Measurements from ENCODE around the gene CES3. TPM values are rescaled to one million over a fixed set of nuclear protein-coding genes. Genes with fewer than 3 reads are reported as not detected.

CES3 gene
- total RNA-seq, 1 donor from 2014 or later: 0.29 TPM

DNA sequence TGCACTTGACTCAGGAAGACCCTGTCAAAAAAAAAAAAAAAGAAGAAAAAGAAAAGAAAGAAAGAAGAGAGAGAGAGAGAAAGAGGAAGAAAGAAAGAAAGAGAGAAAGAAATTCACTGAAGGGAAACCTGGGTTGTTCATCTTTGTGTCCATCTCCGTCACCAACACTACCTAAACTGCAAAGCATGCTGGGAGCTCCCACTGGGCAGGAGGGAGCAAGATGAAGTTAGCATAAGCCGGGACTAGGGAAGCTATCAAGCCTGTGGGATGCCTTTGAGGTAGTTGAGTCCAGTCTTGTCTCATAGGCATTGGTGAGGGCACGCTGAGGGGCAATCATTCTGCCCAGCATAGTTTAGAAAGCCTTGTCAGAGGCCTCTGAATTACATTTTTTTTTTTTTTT lies 60.3 kb downstream of the CES3 start:
- Mint-ChIP-seq H3K27me3 (no peaks in the 10 kb centered on the region), H3K4me1 (no peaks in the 10 kb centered on the region), H3K9me3 (no peaks in the 10 kb centered on the region), H3K27ac (no peak overlapping the region), H3K36me3 (ENCODE audit: low read depth) (no peaks in the 10 kb centered on the region), H3K4me3 (no peak overlapping the region)
- DNase-seq: no peak
- ChIA-PET CTCF (no interaction called here), POLR2A (no interaction called here)
- intact Hi-C loops (cut with micrococcal nuclease): no loop called here
- ATAC-seq (ENCODE audit: low read depth): no peak
- TF ChIP-seq, protein P1, sequence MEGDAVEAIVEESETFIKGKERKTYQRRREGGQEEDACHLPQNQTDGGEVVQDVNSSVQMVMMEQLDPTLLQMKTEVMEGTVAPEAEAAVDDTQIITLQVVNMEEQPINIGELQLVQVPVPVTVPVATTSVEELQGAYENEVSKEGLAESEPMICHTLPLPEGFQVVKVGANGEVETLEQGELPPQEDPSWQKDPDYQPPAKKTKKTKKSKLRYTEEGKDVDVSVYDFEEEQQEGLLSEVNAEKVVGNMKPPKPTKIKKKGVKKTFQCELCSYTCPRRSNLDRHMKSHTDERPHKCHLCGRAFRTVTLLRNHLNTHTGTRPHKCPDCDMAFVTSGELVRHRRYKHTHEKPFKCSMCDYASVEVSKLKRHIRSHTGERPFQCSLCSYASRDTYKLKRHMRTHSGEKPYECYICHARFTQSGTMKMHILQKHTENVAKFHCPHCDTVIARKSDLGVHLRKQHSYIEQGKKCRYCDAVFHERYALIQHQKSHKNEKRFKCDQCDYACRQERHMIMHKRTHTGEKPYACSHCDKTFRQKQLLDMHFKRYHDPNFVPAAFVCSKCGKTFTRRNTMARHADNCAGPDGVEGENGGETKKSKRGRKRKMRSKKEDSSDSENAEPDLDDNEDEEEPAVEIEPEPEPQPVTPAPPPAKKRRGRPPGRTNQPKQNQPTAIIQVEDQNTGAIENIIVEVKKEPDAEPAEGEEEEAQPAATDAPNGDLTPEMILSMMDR (IDR thresholded peaks at IDR 0.05): no peak

DNA sequence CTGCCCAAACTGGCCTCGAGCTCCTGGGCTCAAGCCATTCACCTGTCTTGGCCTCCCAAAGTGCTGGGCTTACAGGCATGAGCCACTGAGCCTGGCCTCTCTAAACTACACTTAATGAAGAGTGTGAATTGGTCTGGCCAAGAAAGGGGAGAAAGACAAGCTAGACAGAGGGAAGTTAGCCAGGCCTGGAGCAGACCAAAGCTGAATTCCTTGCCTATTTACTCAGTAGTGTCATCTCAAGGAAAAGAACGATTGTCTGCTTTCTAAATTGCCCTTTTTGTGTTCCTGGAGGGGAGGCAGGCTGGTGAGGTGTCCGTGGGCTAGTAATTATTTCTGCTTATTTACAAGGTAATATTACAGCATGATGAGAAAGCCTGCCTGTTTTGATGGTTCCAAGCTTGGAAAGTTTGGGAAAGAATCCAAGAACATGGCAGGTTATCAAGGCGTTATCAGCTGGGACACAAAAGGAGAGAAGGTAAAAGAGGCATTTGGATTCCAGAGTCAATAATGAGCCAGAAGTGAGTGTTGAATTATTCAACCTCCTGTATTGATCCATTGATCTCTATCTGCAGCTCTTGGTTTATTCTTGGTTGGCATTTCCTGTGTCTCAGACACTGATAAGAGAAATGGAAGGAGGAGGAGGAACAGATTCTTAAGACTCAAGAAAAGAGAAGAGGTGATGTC lies 61.6 kb downstream of the CES3 start:
- TF ChIP-seq, protein P1 (IDR thresholded peaks at IDR 0.05): no peak
- ATAC-seq (ENCODE audit: low read depth) (no peak), DNase-seq (no peak)
- ChIA-PET CTCF (no interaction called here), POLR2A (interaction anchor here (0.7 kb wide), 1 partner anchor 15 kb away, joined by 6 read pairs; no protein-coding TSS in a partner anchor)
- Mint-ChIP-seq H3K27ac (no peak overlapping the region), H3K4me3 (no peak overlapping the region), H3K36me3 (ENCODE audit: low read depth) (no peaks in the 10 kb centered on the region), H3K4me1 (no peaks in the 10 kb centered on the region), H3K27me3 (no peaks in the 10 kb centered on the region), H3K9me3 (no peaks in the 10 kb centered on the region)
- intact Hi-C loops (cut with micrococcal nuclease): no loop called here

GRCh38 chr16:67023689-67024088 lies 62.6 kb downstream of the CES3 start:
- intact Hi-C loops (cut with micrococcal nuclease): no loop called here
- no peaks in the 10 kb centered on the region for H3K9me3 Mint-ChIP-seq
- peaks cover 6% of the 10 kb centered on the region for H3K4me1 Mint-ChIP-seq
- no peak overlapping the region for H3K4me3 Mint-ChIP-seq
- ATAC-seq (ENCODE audit: low read depth) (no peak), DNase-seq (no peak)
- no peaks in the 10 kb centered on the region for H3K36me3 Mint-ChIP-seq (ENCODE audit: low read depth)
- TF ChIP-seq, protein P1 (IDR thresholded peaks at IDR 0.05): no peak
- no peak overlapping the region for H3K27ac Mint-ChIP-seq
- no peaks in the 10 kb centered on the region for H3K27me3 Mint-ChIP-seq
- ChIA-PET CTCF (no interaction called here), POLR2A (no interaction called here)

Other genes with a start within 250 kb of the CES3 start
- gene DYNC1LI2, start 209.7 kb upstream of the CES3 start, total RNA-seq: 64.3 and 84.4 TPM in 2 replicates
- 0.27 TPM in 1 of 2 replicates, not detected in the other for gene TERB1, start 159.7 kb upstream of the CES3 start, total RNA-seq
- gene NAE1, start 130.3 kb upstream of the CES3 start, total RNA-seq: 53.7 and 54.1 TPM in 2 replicates
- gene CA7, start 116.9 kb upstream of the CES3 start, total RNA-seq: not detected in 2 replicates
- 13.0 and 13.2 TPM in 2 replicates for gene PDP2, start 80.8 kb upstream of the CES3 start, total RNA-seq
- not detected in 2 replicates for gene CDH16, start 42.4 kb upstream of the CES3 start, total RNA-seq
- 0.15 TPM in 1 of 2 replicates, not detected in the other for gene RRAD, start 35.7 kb upstream of the CES3 start, total RNA-seq
- 65.8 and 66.2 TPM in 2 replicates for gene CIAO2B, start 26.9 kb upstream of the CES3 start, total RNA-seq
- gene CES2, start 25.8 kb upstream of the CES3 start, total RNA-seq: 31.9 and 34.7 TPM in 2 replicates
- 7.1 and 10.2 TPM in 2 replicates for gene CES4A, start 27.3 kb downstream of the CES3 start, total RNA-seq
- gene CBFB, start 67.9 kb downstream of the CES3 start, total RNA-seq: 66.6 and 67.3 TPM in 2 replicates
- gene PHAF1, start 148.7 kb downstream of the CES3 start, total RNA-seq: 13.8 and 16.9 TPM in 2 replicates
- gene B3GNT9, start 189.7 kb downstream of the CES3 start, total RNA-seq: 0.64 and 0.93 TPM in 2 replicates
- gene TRADD, start 198.6 kb downstream of the CES3 start, total RNA-seq: 31.5 and 37.3 TPM in 2 replicates
- 5.6 and 6.5 TPM in 2 replicates for gene FBXL8, start 198.7 kb downstream of the CES3 start, total RNA-seq
- gene HSF4, start 203.5 kb downstream of the CES3 start, total RNA-seq: 5.9 and 7.3 TPM in 2 replicates
- gene NOL3, start 209.3 kb downstream of the CES3 start, total RNA-seq: 0.64 and 0.91 TPM in 2 replicates
- gene MATCAP1, start 222.7 kb downstream of the CES3 start, total RNA-seq: 10.6 and 18.7 TPM in 2 replicates
- gene EXOC3L1, start 228.9 kb downstream of the CES3 start, total RNA-seq: not detected in 2 replicates
- gene E2F4, start 230.9 kb downstream of the CES3 start, total RNA-seq: 117 and 128 TPM in 2 replicates
- gene ELMO3, start 237.9 kb downstream of the CES3 start, total RNA-seq: 6.8 and 6.9 TPM in 2 replicates

All from activated B cell treated with CpG ODN at 0.5 μM for 24 hours (primary cell).